PC-3 (cell line): ENCODE results near the gene ITGB1. TPM values are rescaled to one million over a fixed set of nuclear protein-coding genes. Genes with fewer than 3 reads are reported as not detected.

ENCODE experiments used
- ATAC-seq: fragments of 200-7000 bp; cut with Tn5 transposase; 2 replicates; pipeline ENCODE4 v1.9.1; 2020; ENCODE audit warnings: mild to moderate bottlenecking, moderate library complexity
- BruUV-seq: library from RNA; stranded (reverse); fragments of 400-500 nt; replicated peaks from 2 replicates; lab custom pipeline; 2021; lab: Mats Ljungman, UMichigan
- CTCF ChIA-PET: fragments of 300-600 bp; sonication (Branson Sonifier 250); formaldehyde crosslinking; loops from one replicate; lab custom pipeline; 2022; ENCODE audit warnings: antibody characterized with exemption; lab: Charles Lee
- POLR2A ChIA-PET: fragments of 300-600 bp; sonication (Branson Sonifier 250); formaldehyde crosslinking; loops from one replicate; lab custom pipeline; 2022; ENCODE audit warnings: antibody characterized with exemption; ENCODE audit not compliant: unreplicated experiment; lab: Charles Lee
- DNase-seq: peaks from one replicate; pipeline ENCODE4 v3.0.0-alpha.2; 2015
- H2AFZ ChIP-seq: fragments of 300-600 bp; sonication (generic); 2 replicates; pipeline ENCODE4 v1.6.0; 2016; ENCODE audit warnings: antibody characterized with exemption, low read length
- H3F3A ChIP-seq: fragments of 300-600 bp; sonication (generic); one replicate; pipeline ENCODE4 v1.6.0; 2017; ENCODE audit warnings: antibody characterized with exemption, low read length, control low read depth, mild to moderate bottlenecking; ENCODE audit not compliant: unreplicated experiment
- H3K27ac ChIP-seq: fragments of 300-600 bp; sonication (generic); 2 replicates; pipeline ENCODE4 v1.5.1; 2016; ENCODE audit warnings: mild to moderate bottlenecking, low read length
- H3K27me3 ChIP-seq: fragments of 300-600 bp; sonication (generic); 2 replicates; pipeline ENCODE4 v1.6.1; 2016; ENCODE audit warnings: low read length, mixed read lengths
- H3K36me3 ChIP-seq: fragments of 300-600 bp; sonication (generic); 2 replicates; pipeline ENCODE4 v1.6.1; 2016; ENCODE audit warnings: low read depth, mixed run types, low read length, mixed read lengths
- H3K4me1 ChIP-seq: fragments of 300-600 bp; sonication (generic); 2 replicates; pipeline ENCODE4 v1.5.1; 2016; ENCODE audit warnings: low read length; ENCODE audit not compliant: insufficient read depth
- H3K4me2 ChIP-seq: fragments of 300-600 bp; sonication (generic); 2 replicates; pipeline ENCODE4 v1.6.0; 2016; ENCODE audit warnings: low read length
- H3K4me3 ChIP-seq: fragments of 300-600 bp; sonication (generic); 2 replicates; pipeline ENCODE4 v1.5.1; 2016; ENCODE audit warnings: mild to moderate bottlenecking, low read length, mixed read lengths
- H3K79me2 ChIP-seq: fragments of 300-600 bp; sonication (generic); 2 replicates; pipeline ENCODE4 v1.6.1; 2017; ENCODE audit warnings: low read length, mixed read lengths
- H3K9ac ChIP-seq: fragments of 300-600 bp; sonication (generic); 2 replicates; pipeline ENCODE4 v1.6.0; 2016; ENCODE audit warnings: mild to moderate bottlenecking, low read length
- H3K9me2 ChIP-seq: fragments of 300-600 bp; sonication (generic); replicated peaks from 2 replicates; pipeline ENCODE4 v1.6.1; 2016; ENCODE audit warnings: mixed run types, low read length, mixed read lengths
- H3K9me3 ChIP-seq: fragments of 300-600 bp; sonication (generic); 2 replicates; pipeline ENCODE4 v1.6.1; 2016; ENCODE audit warnings: low read length, mixed read lengths
- H4K20me1 ChIP-seq: fragments of 300-600 bp; sonication (generic); 2 replicates; pipeline ENCODE4 v1.6.1; 2016; ENCODE audit warnings: low read length, mixed read lengths
- CTCF ChIP-seq: fragments of 300-600 bp; sonication (generic); conservative IDR thresholded peaks from 2 replicates; pipeline ENCODE4 v1.5.1; 2017; ENCODE audit warnings: antibody characterized with exemption, low read depth, mild to moderate bottlenecking, low read length
- EZH2 ChIP-seq: fragments of 300-600 bp; sonication (generic); IDR thresholded peaks from one replicate; pipeline ENCODE4 v1.6.1; 2017; ENCODE audit warnings: antibody characterized with exemption, mild to moderate bottlenecking, low read length; ENCODE audit not compliant: unreplicated experiment
- EZH2phosphoT487 ChIP-seq: fragments of 300-600 bp; sonication (generic); IDR thresholded peaks from 2 replicates; pipeline ENCODE4 v1.6.1; 2018; ENCODE audit warnings: mild to moderate bottlenecking, antibody characterized with exemption, low read length, borderline replicate concordance
- intact Hi-C: fragments of 100-400 bp; cut with micrococcal nuclease; formaldehyde crosslinking; loops from 2 replicates; pipeline ENCODE4 v1.9.0; 2023
- total RNA-seq: library from RNA; depleted of rRNA; stranded (reverse); fragments of >200 nt; gene quantifications from 2 replicates; pipeline ENCODE4 v1.2.3, GENCODE V29; 2014

Gene ITGB1
- total RNA-seq, 1 experiment from 2014 or later = 1,010 TPM

DNA sequence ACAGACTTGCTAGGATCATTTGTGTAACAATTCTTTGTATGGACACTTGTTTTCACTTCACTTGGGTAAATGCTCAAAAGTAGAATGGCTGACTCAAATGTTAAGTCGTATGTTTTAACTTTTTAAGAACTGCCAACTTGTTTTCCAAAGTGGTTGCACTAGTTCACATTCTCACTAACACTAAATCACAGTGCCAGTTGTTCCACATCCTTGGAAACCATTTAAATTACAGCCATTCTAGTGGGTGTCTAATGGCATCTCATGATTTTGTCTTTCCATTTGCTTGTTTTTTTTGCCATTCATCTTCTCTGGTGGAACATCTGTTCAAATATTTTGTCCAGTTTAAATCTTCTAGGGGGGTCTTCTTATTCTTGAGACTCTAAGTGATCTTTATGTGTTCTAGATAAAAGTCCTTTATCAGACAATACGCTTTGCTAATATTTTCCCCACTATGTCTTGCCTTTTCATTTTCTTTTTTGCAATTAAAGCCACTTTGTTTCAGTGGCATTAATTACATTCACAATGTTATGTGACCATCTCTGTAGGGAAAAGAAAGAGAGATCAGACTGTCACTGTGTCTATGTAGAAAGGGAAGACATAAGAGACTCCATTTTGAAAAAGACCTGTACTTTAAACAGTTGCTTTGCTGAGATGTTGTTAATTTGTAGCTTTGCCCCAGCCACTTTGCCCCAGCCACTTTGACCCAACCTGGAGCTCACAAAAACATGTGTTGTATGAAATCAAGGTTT is 63.9 kb downstream of the ITGB1 start:
- H3K4me1 ChIP-seq = no peaks in the 10 kb centered on the region
- no peaks in the 10 kb centered on the region for H3K27me3 ChIP-seq
- no peak for ATAC-seq
- H2AFZ ChIP-seq = no peak overlapping the region
- no peaks in the 10 kb centered on the region for H3K79me2 ChIP-seq
- H4K20me1 ChIP-seq = no peaks in the 10 kb centered on the region
- BruUV-seq = TSS peak; percentile 4
- no peaks in the 10 kb centered on the region for H3K9me2 ChIP-seq
- DNase-seq = no peak
- peaks cover 7% of the 10 kb centered on the region for H3F3A ChIP-seq
- no peak overlapping the region for H3K4me2 ChIP-seq
- no peak overlapping the region for H3K4me3 ChIP-seq
- ChIA-PET POLR2A (no interaction called here), CTCF (no interaction called here)
- H3K27ac ChIP-seq = no peak overlapping the region
- H3K36me3 ChIP-seq = peaks cover 36% of the 10 kb centered on the region
- intact Hi-C loops = loop anchor here (2.0 kb wide), 1 partner anchor 99 kb away; no protein-coding TSS in a partner anchor
- TF ChIP-seq EZH2phosphoT487 (no peak), CTCF (no peak), EZH2 (no peak)
- no peak overlapping the region for H3K9ac ChIP-seq
- no peaks in the 10 kb centered on the region for H3K9me3 ChIP-seq

DNA sequence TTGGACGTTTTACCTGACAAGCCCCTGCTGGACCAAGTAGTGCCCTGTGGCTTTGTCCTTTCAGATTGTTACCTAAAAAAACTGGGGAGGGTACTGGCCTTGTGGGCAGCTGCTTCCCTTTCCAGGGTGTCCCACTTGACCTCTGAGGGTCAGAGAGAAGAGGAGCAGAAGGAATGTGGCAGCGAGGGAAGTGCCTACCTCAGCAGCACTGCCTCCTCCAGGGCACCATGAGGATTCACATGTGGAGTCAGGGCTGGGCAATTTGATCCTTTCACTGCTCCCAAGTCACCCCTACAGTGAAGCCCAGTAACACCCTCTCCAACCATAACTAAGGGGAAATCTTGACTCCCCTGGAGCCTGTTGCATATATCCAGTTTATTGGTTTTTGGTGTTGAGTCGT is 64.6 kb downstream of the ITGB1 start:
- no peaks in the 10 kb centered on the region for H4K20me1 ChIP-seq
- TF ChIP-seq EZH2phosphoT487 = no peak
- TF ChIP-seq CTCF = peak; percentile 55
- TF ChIP-seq EZH2 = no peak
- H3K36me3 ChIP-seq = peaks cover 30% of the 10 kb centered on the region
- no TSS peak for BruUV-seq
- H3F3A ChIP-seq = peaks cover 7% of the 10 kb centered on the region
- CTCF ChIA-PET = no interaction called here
- H3K4me2 ChIP-seq = no peak overlapping the region
- DNase-seq (peak; percentile 32), ATAC-seq (peak; percentile 42; the same call in 1 of the 2 replicates)
- H3K4me1 ChIP-seq = no peaks in the 10 kb centered on the region
- H2AFZ ChIP-seq = no peak overlapping the region
- H3K27me3 ChIP-seq = no peaks in the 10 kb centered on the region
- H3K27ac ChIP-seq = no peak overlapping the region
- POLR2A ChIA-PET = no interaction called here
- no peaks in the 10 kb centered on the region for H3K79me2 ChIP-seq
- no peak overlapping the region for H3K4me3 ChIP-seq
- intact Hi-C loops = loop anchor here (2.0 kb wide), 1 partner anchor 99 kb away; no protein-coding TSS in a partner anchor
- H3K9ac ChIP-seq = no peak overlapping the region
- no peaks in the 10 kb centered on the region for H3K9me3 ChIP-seq
- H3K9me2 ChIP-seq = no peaks in the 10 kb centered on the region

DNA sequence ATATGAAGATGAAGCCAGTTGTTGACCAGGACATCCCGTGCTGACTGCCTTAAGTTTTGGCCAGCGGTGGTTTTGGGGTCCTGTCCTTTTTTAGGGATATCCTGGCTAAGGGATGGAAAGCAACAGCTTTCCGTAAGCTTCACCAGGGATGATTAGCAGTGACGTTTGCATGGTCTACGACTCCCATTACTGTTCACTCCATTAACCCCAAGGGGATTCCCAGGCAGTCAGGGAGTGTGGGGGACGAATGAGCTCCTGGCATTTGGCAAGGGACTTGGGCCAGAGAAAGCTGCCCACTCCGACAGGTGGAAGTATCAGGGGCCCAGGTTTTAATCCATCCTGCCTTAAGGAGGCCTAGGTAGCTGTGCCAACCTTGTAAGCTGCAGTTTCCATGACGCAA is 66.8 kb downstream of the ITGB1 start:
- no TSS peak for BruUV-seq
- Histone ChIP-seq H3K9me2 (no peaks in the 10 kb centered on the region), H3K79me2 (no peaks in the 10 kb centered on the region), H3K9me3 (no peaks in the 10 kb centered on the region), H3K4me2 (no peak overlapping the region), H3F3A (peaks cover 5% of the 10 kb centered on the region), H2AFZ (no peak overlapping the region), H3K9ac (no peak overlapping the region), H3K27me3 (no peaks in the 10 kb centered on the region), H3K36me3 (peaks cover 8% of the 10 kb centered on the region; the same call in 1 of the 2 replicates), H3K4me3 (no peak overlapping the region), H3K27ac (no peak overlapping the region), H3K4me1 (no peaks in the 10 kb centered on the region), H4K20me1 (no peaks in the 10 kb centered on the region)
- intact Hi-C loops = no loop called here
- DNase-seq (no peak), ATAC-seq (no peak)
- CTCF ChIA-PET = no interaction called here
- TF ChIP-seq CTCF = no peak
- no peak for TF ChIP-seq EZH2
- no peak for TF ChIP-seq EZH2phosphoT487
- POLR2A ChIA-PET = no interaction called here
